Measurements from ENCODE around the gene CTIF.

Gene CTIF

GRCh38 chr18:48735080-48735676 is 196.3 kb downstream of the CTIF start:
- DNase-seq = no peak

- DNase-seq = no peak
Measured at GRCh38 chr18:48735681-48736255, 196.9 kb downstream of the CTIF start.

GRCh38 chr18:48736321-48737260 is 197.8 kb downstream of the CTIF start:
- DNase-seq = no peak

- DNase-seq = no peak
Measured at GRCh38 chr18:48739266-48740067, 200.6 kb downstream of the CTIF start.

- DNase-seq = no peak
Measured at GRCh38 chr18:48740068-48740440, 201.2 kb downstream of the CTIF start.

GRCh38 chr18:48740851-48741485 is 202.1 kb downstream of the CTIF start:
- no peak for DNase-seq

- no peak for DNase-seq
Measured at GRCh38 chr18:48741866-48742265, 203.0 kb downstream of the CTIF start.

GRCh38 chr18:48742304-48742703 is 203.5 kb downstream of the CTIF start:
- DNase-seq = no peak

- no peak for DNase-seq
Measured at GRCh38 chr18:48742706-48743475, 204.1 kb downstream of the CTIF start.

- no peak for DNase-seq
Measured at GRCh38 chr18:48743886-48744285, 205.1 kb downstream of the CTIF start.

- no peak for DNase-seq
Measured at GRCh38 chr18:48745293-48745692, 206.5 kb downstream of the CTIF start.

GRCh38 chr18:48749768-48750167 is 210.9 kb downstream of the CTIF start:
- DNase-seq = no peak

- DNase-seq = no peak
Measured at GRCh38 chr18:48750485-48751175, 211.8 kb downstream of the CTIF start.

GRCh38 chr18:48751727-48752468 is 213.1 kb downstream of the CTIF start:
- no peak for DNase-seq

GRCh38 chr18:48752478-48752877 is 213.6 kb downstream of the CTIF start:
- no peak for DNase-seq

- DNase-seq = no peak
Measured at GRCh38 chr18:48752928-48753327, 214.1 kb downstream of the CTIF start.

- DNase-seq = no peak
Measured at GRCh38 chr18:48753691-48754090, 214.9 kb downstream of the CTIF start.

- no peak for DNase-seq
Measured at GRCh38 chr18:48754559-48754958, 215.7 kb downstream of the CTIF start.

GRCh38 chr18:48754993-48755473 is 216.2 kb downstream of the CTIF start:
- no peak for DNase-seq
